ENCODE data around the gene C1orf115.

- TF ChIP-seq POLR2A (IDR thresholded peaks at IDR 0.05; ENCODE audit: extremely low read depth, insufficient read length) (no peak), MYC (IDR thresholded peaks at IDR 0.05; ENCODE audit: low read depth, low read length) (no peak)
- TF ChIP-seq, protein P1, sequence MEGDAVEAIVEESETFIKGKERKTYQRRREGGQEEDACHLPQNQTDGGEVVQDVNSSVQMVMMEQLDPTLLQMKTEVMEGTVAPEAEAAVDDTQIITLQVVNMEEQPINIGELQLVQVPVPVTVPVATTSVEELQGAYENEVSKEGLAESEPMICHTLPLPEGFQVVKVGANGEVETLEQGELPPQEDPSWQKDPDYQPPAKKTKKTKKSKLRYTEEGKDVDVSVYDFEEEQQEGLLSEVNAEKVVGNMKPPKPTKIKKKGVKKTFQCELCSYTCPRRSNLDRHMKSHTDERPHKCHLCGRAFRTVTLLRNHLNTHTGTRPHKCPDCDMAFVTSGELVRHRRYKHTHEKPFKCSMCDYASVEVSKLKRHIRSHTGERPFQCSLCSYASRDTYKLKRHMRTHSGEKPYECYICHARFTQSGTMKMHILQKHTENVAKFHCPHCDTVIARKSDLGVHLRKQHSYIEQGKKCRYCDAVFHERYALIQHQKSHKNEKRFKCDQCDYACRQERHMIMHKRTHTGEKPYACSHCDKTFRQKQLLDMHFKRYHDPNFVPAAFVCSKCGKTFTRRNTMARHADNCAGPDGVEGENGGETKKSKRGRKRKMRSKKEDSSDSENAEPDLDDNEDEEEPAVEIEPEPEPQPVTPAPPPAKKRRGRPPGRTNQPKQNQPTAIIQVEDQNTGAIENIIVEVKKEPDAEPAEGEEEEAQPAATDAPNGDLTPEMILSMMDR (IDR thresholded peaks at IDR 0.05; ENCODE audit: low read depth, low read length): no peak
- TF ChIP-seq, protein P2, sequence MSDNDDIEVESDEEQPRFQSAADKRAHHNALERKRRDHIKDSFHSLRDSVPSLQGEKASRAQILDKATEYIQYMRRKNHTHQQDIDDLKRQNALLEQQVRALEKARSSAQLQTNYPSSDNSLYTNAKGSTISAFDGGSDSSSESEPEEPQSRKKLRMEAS (IDR thresholded peaks at IDR 0.05; ENCODE audit: low read depth, low read length): no peak
These were observed 47.9 kb upstream of the C1orf115 start for GRCh38 chr1:220642285-220642684.

Measured in NB4 (cell line).